ENCODE data around the gene SPNS2. TPM values are rescaled to one million over a fixed set of nuclear protein-coding genes. Genes with fewer than 3 reads are reported as not detected.

SPNS2 gene
- total RNA-seq, 1 donor from 2014 or later = 0.34 TPM

DNA sequence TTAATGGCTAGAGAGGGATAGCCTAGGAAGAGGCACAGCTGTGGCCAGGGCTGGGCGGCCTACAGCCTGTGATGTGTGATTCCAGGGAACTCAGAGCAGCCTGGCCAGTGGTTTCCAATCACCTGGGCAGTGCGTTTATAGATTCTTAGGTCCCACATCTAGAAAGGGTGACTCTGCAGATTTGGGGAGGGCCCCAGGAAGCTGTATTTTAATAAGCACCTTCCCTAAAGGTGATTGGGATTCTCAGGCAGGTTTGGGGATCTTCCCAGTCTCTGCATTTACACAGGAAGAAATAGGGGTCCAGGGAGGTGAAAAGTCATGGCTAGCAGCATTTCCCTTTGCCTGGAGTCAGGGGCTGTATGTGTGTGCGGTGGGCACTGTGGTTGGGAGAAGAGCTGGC, 9.5 kb downstream of the SPNS2 start:
- DNase-seq (ENCODE audit: low spot score) = no peak
- Histone ChIP-seq H3K36me3 (no peaks in the 10 kb centered on the region), H3K4me2 (no peak overlapping the region), H3K79me2 (ENCODE audit: low read depth) (no peaks in the 10 kb centered on the region), H3K27ac (no peak overlapping the region), H3K4me3 (no peak overlapping the region), H4K20me1 (ENCODE audit: low read depth) (no peaks in the 10 kb centered on the region), H3K27me3 (no peaks in the 10 kb centered on the region), H2AFZ (replicated peaks) (no peak overlapping the region), H3F3A (ENCODE audit: low read depth) (peaks cover 2% of the 10 kb centered on the region), H3K9me3 (ENCODE audit: low read depth) (no peaks in the 10 kb centered on the region), H3K4me1 (peaks cover 4% of the 10 kb centered on the region), H3K9ac (no peak overlapping the region)
- H3K27ac Mint-ChIP-seq = no peak overlapping the region
- no peaks in the 10 kb centered on the region for H3K9me3 Mint-ChIP-seq
- no peak overlapping the region for H3K4me3 Mint-ChIP-seq
- no peaks in the 10 kb centered on the region for H3K36me3 Mint-ChIP-seq
- H3K4me1 Mint-ChIP-seq = peaks cover 6% of the 10 kb centered on the region
- TF ChIP-seq EZH2 (IDR thresholded peaks at IDR 0.05) (no peak), EZH2phosphoT487 (IDR thresholded peaks at IDR 0.05) (no peak), CTCF (IDR thresholded peaks at IDR 0.05) (no peak)
- peaks cover 20% of the 10 kb centered on the region for H3K27me3 Mint-ChIP-seq (ENCODE audit: insufficient read depth, low read depth)

DNA sequence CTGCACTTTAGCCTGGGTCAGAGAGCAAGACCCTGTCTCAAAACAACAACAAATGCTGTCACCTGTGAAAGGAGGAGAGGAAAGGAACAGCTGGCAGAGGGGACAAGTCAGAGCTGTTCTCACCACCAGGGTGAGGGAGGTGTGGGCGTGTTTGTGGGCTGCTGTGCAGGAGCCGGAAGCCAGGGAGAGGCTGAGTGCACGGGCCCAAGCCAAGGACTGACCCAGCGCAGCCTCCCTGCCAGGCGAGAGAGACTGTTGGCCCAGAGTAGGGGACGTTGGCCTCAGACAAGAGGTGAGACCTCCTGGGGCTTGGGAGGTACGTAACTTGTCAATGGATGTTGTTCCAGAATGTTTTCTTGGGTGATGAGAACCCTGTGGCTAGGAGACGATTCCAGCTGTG, 10.7 kb downstream of the SPNS2 start:
- H2AFZ ChIP-seq (replicated peaks) = no peak overlapping the region
- H3K27me3 Mint-ChIP-seq (ENCODE audit: insufficient read depth, low read depth) = peaks cover 15% of the 10 kb centered on the region
- no peak for TF ChIP-seq EZH2 (IDR thresholded peaks at IDR 0.05)
- TF ChIP-seq EZH2phosphoT487 (IDR thresholded peaks at IDR 0.05) = no peak
- no peak for TF ChIP-seq CTCF (IDR thresholded peaks at IDR 0.05)

GRCh38 chr17:4509923-4510617, 11.4 kb downstream of the SPNS2 start:
- Histone ChIP-seq H3K9ac (no peak overlapping the region), H3K9me3 (ENCODE audit: low read depth) (no peaks in the 10 kb centered on the region), H3K27me3 (no peaks in the 10 kb centered on the region), H3K27ac (no peak overlapping the region), H3F3A (ENCODE audit: low read depth) (peaks cover 2% of the 10 kb centered on the region), H3K79me2 (ENCODE audit: low read depth) (no peaks in the 10 kb centered on the region), H3K4me3 (no peak overlapping the region), H3K4me2 (no peak overlapping the region), H3K4me1 (peaks cover 11% of the 10 kb centered on the region), H3K36me3 (no peaks in the 10 kb centered on the region), H2AFZ (replicated peaks) (no peak overlapping the region), H4K20me1 (ENCODE audit: low read depth) (no peaks in the 10 kb centered on the region)
- peaks cover 12% of the 10 kb centered on the region for H3K27me3 Mint-ChIP-seq (ENCODE audit: insufficient read depth, low read depth)
- no peak for TF ChIP-seq EZH2 (IDR thresholded peaks at IDR 0.05)
- TF ChIP-seq EZH2phosphoT487 (IDR thresholded peaks at IDR 0.05) = no peak
- no peak for TF ChIP-seq CTCF (IDR thresholded peaks at IDR 0.05)
- no peak overlapping the region for H3K27ac Mint-ChIP-seq
- H3K4me3 Mint-ChIP-seq = no peak overlapping the region
- H3K9me3 Mint-ChIP-seq = no peaks in the 10 kb centered on the region
- peaks cover 2% of the 10 kb centered on the region for H3K4me1 Mint-ChIP-seq
- DNase-seq (ENCODE audit: low spot score) = no peak
- H3K36me3 Mint-ChIP-seq = no peaks in the 10 kb centered on the region

More for the DNA sequence above, 10.7 kb downstream of the SPNS2 start:
- Histone ChIP-seq H3K9me3 (ENCODE audit: low read depth) (no peaks in the 10 kb centered on the region), H3K4me1 (peaks cover 4% of the 10 kb centered on the region), H3K27me3 (no peaks in the 10 kb centered on the region), H3K4me2 (no peak overlapping the region), H3K79me2 (ENCODE audit: low read depth) (no peaks in the 10 kb centered on the region), H3K36me3 (no peaks in the 10 kb centered on the region), H3F3A (ENCODE audit: low read depth) (peaks cover 2% of the 10 kb centered on the region), H4K20me1 (ENCODE audit: low read depth) (no peaks in the 10 kb centered on the region), H3K9ac (no peak overlapping the region), H3K27ac (no peak overlapping the region), H3K4me3 (no peak overlapping the region)
- no peaks in the 10 kb centered on the region for H3K9me3 Mint-ChIP-seq
- peaks cover 2% of the 10 kb centered on the region for H3K4me1 Mint-ChIP-seq
- no peak for DNase-seq (ENCODE audit: low spot score)
- H3K36me3 Mint-ChIP-seq = no peaks in the 10 kb centered on the region
- peak overlapping the region; percentile 44 for H3K27ac Mint-ChIP-seq
- no peak overlapping the region for H3K4me3 Mint-ChIP-seq

Data from neural progenitor cell (in vitro differentiated cells).